CD4-positive, alpha-beta memory T cell (primary cell): ENCODE data around the gene POPDC3. TPM values are rescaled to one million over a fixed set of nuclear protein-coding genes. Genes with fewer than 3 reads are reported as not detected.

Experiments used
- CTCF ChIA-PET: fragments of 350-600 bp; sonication (Branson Sonifier 250); formaldehyde crosslinking; loops from one replicate; lab custom pipeline; 2021; ENCODE audit warnings: inconsistent platforms; ENCODE audit not compliant: partially characterized antibody; lab: Charles Lee
- POLR2A ChIA-PET: fragments of 350-600 bp; sonication (Branson Sonifier 250); formaldehyde crosslinking; loops from one replicate; lab custom pipeline; 2021; ENCODE audit not compliant: partially characterized antibody; lab: Charles Lee
- DNase-seq, 5 donors: peaks; one replicate each; pipeline versions ENCODE4 v3.0.0 to v3.0.0-alpha.2; 2020 to 2022; ENCODE audit warnings: mixed read lengths in 1 of 5
- H3K27ac ChIP-seq: one replicate; pipeline ENCODE4 v1.7.0; 2013; ENCODE audit warnings: low read depth, low read length
- H3K27me3 ChIP-seq: 2 replicates; pipeline ENCODE4 v1.7.0; 2013; ENCODE audit warnings: mild to moderate bottlenecking, low read length, moderate library complexity; ENCODE audit not compliant: insufficient read depth
- H3K36me3 ChIP-seq: 2 replicates; pipeline ENCODE4 v1.7.0; 2013; ENCODE audit warnings: mild to moderate bottlenecking, low read length, moderate library complexity; ENCODE audit not compliant: insufficient read depth
- H3K4me1 ChIP-seq: 2 replicates; pipeline ENCODE4 v1.7.0; 2013; ENCODE audit warnings: mild to moderate bottlenecking, low read length, moderate library complexity; ENCODE audit not compliant: insufficient read depth
- H3K4me3 ChIP-seq, 2 donors: one replicate each; pipeline ENCODE4 v1.7.0; 2013; ENCODE audit warnings: low read length in 2 of 2, mild to moderate bottlenecking in 1 of 2
- H3K9me3 ChIP-seq, 2 donors: one replicate each; pipeline ENCODE4 v1.7.0; 2013; ENCODE audit warnings: low read length in 2 of 2, control low read depth in 1 of 2; ENCODE audit not compliant: control insufficient read depth in 1 of 2
- H3K27ac Mint-ChIP-seq, 7 donors: one replicate each; pipeline ENCODE4 v1.8.0; 2020 to 2021; ENCODE audit warnings: mixed read lengths in 7 of 7, mild to moderate bottlenecking in 6 of 7, inconsistent platforms in 3 of 7, moderate library complexity in 3 of 7
- H3K27me3 Mint-ChIP-seq, 2 donors: one replicate each; pipeline ENCODE4 v1.8.0; 2020 to 2021; ENCODE audit warnings: mixed read lengths in 2 of 2
- H3K36me3 Mint-ChIP-seq, 2 donors: one replicate each; pipeline ENCODE4 v1.8.0; 2020 to 2021; ENCODE audit warnings: mixed read lengths in 2 of 2, inconsistent platforms in 1 of 2, mild to moderate bottlenecking in 1 of 2
- H3K4me1 Mint-ChIP-seq, 4 donors: one replicate each; pipeline ENCODE4 v1.8.0; 2020 to 2021; ENCODE audit warnings: mixed read lengths in 4 of 4, mild to moderate bottlenecking in 1 of 4
- H3K4me3 Mint-ChIP-seq, 8 donors: one replicate each; pipeline ENCODE4 v1.8.0; 2020 to 2021; ENCODE audit warnings: mixed read lengths in 8 of 8, mild to moderate bottlenecking in 7 of 8, moderate library complexity in 6 of 8, inconsistent platforms in 3 of 8
- H3K9me3 Mint-ChIP-seq, 8 donors: one replicate each; pipeline ENCODE4 v1.8.0; 2020 to 2021; ENCODE audit warnings: mixed read lengths in 8 of 8, mild to moderate bottlenecking in 5 of 8, inconsistent platforms in 3 of 8, moderate library complexity in 1 of 8
- intact Hi-C: fragments of 100-400 bp; cut with micrococcal nuclease; formaldehyde crosslinking; loops from one replicate; pipeline ENCODE4 v1.15.1; 2023
- polyA plus RNA-seq, 2 donors: library from polyadenylated mRNA; unstranded; fragments of 300-500 nt; fragmentation: Illumina TruSeq; gene quantifications; one replicate each; pipeline ENCODE4 v1.2.3, GENCODE V29; 2021
- total RNA-seq, 2 experiments: library from RNA; stranded (reverse); gene quantifications; one replicate each; pipeline ENCODE4 v1.2.3, GENCODE V29; 2021

The POPDC3 gene
- total and polyA plus RNA-seq, 4 experiments from 2014 or later, result not detected

- CTCF ChIA-PET, result no interaction called here
These were observed 57.1 kb downstream of the POPDC3 start for GRCh38 chr6:105122717-105123116.

DNA sequence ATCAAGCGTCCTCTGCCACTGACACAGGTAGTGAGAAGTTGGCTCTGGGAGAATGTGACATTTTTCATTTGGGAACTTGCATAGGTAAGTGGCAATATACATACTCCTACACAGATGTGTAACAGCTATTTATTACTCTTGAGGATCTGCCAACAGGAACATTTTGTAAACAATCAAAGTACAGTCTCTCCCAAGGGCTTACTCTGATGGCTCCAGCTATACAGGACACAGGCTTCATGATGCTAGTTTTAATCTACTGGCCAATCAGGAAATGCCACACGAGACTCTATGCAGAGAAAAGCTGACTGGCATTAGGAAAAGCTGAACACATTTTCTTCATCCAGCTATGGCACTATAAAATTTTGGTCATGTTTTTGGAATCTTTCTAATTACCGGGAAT lies 57.8 kb downstream of the POPDC3 start:
- H3K27me3 Mint-ChIP-seq, result peaks cover 4 to 9% of the 10 kb centered on the region in 2 donors
- Histone ChIP-seq H3K36me3 (no peaks in the 10 kb centered on the region), H3K9me3 (no peaks in the 10 kb centered on the region), H3K27me3 (no peaks in the 10 kb centered on the region), H3K27ac (no peak overlapping the region), H3K4me3 (no peak overlapping the region), H3K4me1 (no peaks in the 10 kb centered on the region)
- ChIA-PET POLR2A (no interaction called here), CTCF (no interaction called here)
- H3K4me3 Mint-ChIP-seq, result no peak overlapping the region
- H3K36me3 Mint-ChIP-seq, result no peaks in the 10 kb centered on the region
- DNase-seq, result no peak
- intact Hi-C loops, result no loop called here
- H3K9me3 Mint-ChIP-seq, result peaks cover 0 to 2% (median 0%) of the 10 kb centered on the region in 8 donors
- H3K27ac Mint-ChIP-seq, result no peak overlapping the region
- no peaks in the 10 kb centered on the region for H3K4me1 Mint-ChIP-seq

More at GRCh38 chr6:105122717-105123116, 57.1 kb downstream of the POPDC3 start:
- Histone ChIP-seq H3K27ac (no peak overlapping the region), H3K27me3 (no peaks in the 10 kb centered on the region), H3K4me1 (no peaks in the 10 kb centered on the region), H3K4me3 (no peak overlapping the region), H3K9me3 (no peaks in the 10 kb centered on the region), H3K36me3 (no peaks in the 10 kb centered on the region)
- Mint-ChIP-seq H3K4me3 (no peak overlapping the region), H3K27me3 (peaks cover 4 to 7% of the 10 kb centered on the region in 2 donors), H3K9me3 (peaks cover 0 to 2% (median 0%) of the 10 kb centered on the region in 8 donors), H3K36me3 (no peaks in the 10 kb centered on the region), H3K27ac (no peak overlapping the region), H3K4me1 (no peaks in the 10 kb centered on the region)
- intact Hi-C loops, result no loop called here
- no peak for DNase-seq
- POLR2A ChIA-PET, result no interaction called here

- Mint-ChIP-seq H3K27ac (no peak overlapping the region), H3K27me3 (peaks cover 4 to 13% of the 10 kb centered on the region in 2 donors), H3K4me3 (no peak overlapping the region), H3K9me3 (peaks cover 0 to 2% (median 0%) of the 10 kb centered on the region in 8 donors), H3K36me3 (no peaks in the 10 kb centered on the region), H3K4me1 (no peaks in the 10 kb centered on the region)
- no peak for DNase-seq
- Histone ChIP-seq H3K9me3 (no peaks in the 10 kb centered on the region), H3K36me3 (no peaks in the 10 kb centered on the region), H3K27ac (no peak overlapping the region), H3K27me3 (no peaks in the 10 kb centered on the region), H3K4me3 (no peak overlapping the region), H3K4me1 (no peaks in the 10 kb centered on the region)
- CTCF ChIA-PET, result no interaction called here
- intact Hi-C loops, result no loop called here
- POLR2A ChIA-PET, result no interaction called here
These were observed 59.2 kb downstream of the POPDC3 start for GRCh38 chr6:105120570-105120969.

DNA sequence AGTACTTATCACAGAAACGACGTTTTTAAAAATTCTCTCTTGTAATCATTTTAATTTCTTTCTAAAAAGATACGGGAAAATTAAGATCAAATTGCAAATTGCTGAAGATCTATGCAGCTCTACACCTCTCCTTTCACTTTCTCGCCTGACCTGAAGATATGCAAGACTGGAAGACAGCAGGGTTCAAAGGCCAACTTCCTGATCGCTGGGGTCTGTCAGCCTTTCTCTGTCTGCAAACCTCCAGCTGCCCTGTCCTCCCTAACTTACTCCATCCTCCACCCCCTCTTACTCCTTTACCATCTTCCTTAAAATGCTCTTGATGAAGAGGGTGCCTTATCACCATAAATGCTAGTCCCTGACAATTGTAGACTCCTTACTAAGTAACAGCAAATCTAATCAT lies 63.7 kb downstream of the POPDC3 start:
- Histone ChIP-seq H3K27me3 (no peaks in the 10 kb centered on the region), H3K36me3 (no peaks in the 10 kb centered on the region), H3K4me1 (no peaks in the 10 kb centered on the region), H3K9me3 (no peaks in the 10 kb centered on the region), H3K27ac (no peak overlapping the region), H3K4me3 (no peak overlapping the region)
- intact Hi-C loops, result no loop called here
- ChIA-PET POLR2A (no interaction called here), CTCF (interaction anchor here (1.1 kb wide), 1 partner anchor 27 kb away, joined by 9 read pairs; no protein-coding TSS in a partner anchor)
- no peak for DNase-seq
- Mint-ChIP-seq H3K4me3 (no peak overlapping the region), H3K36me3 (no peaks in the 10 kb centered on the region), H3K27me3 (peaks cover 8 to 11% of the 10 kb centered on the region in 2 donors), H3K27ac (no peak overlapping the region), H3K4me1 (no peaks in the 10 kb centered on the region), H3K9me3 (no peaks in the 10 kb centered on the region)

DNA sequence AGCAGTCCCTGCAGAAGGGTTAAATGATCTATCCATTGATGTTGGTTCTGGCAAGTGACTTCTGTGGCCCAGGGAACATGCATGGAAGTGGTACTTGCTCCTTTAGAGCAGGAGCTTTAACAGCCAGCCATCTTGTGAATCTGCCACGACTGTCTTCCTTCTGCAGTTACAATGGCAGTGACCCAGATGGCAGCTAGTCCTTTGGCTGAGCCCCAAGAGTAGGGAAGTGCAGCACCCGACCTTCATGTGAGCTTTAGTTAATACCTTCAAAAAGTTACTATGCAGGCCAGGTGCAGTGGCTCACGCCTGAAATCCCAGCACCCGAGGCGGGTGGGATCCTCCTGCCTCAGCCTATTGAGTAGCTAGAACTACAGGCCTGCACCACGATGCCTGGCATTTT lies 66.4 kb downstream of the POPDC3 start:
- no peaks in the 10 kb centered on the region for H3K27me3 ChIP-seq
- intact Hi-C loops, result no loop called here
- Mint-ChIP-seq H3K4me1 (no peaks in the 10 kb centered on the region), H3K36me3 (no peaks in the 10 kb centered on the region), H3K4me3 (no peak overlapping the region), H3K27me3 (peaks cover 6 to 12% of the 10 kb centered on the region in 2 donors), H3K9me3 (no peaks in the 10 kb centered on the region), H3K27ac (no peak overlapping the region)
- no peaks in the 10 kb centered on the region for H3K9me3 ChIP-seq
- CTCF ChIA-PET, result interaction anchor here (1.1 kb wide), 1 partner anchor 25 kb away, joined by 5 read pairs; no protein-coding TSS in a partner anchor
- DNase-seq, result no peak
- H3K4me3 ChIP-seq, result no peak overlapping the region
- POLR2A ChIA-PET, result no interaction called here
- no peak overlapping the region for H3K27ac ChIP-seq
- no peaks in the 10 kb centered on the region for H3K4me1 ChIP-seq
- no peaks in the 10 kb centered on the region for H3K36me3 ChIP-seq

DNA sequence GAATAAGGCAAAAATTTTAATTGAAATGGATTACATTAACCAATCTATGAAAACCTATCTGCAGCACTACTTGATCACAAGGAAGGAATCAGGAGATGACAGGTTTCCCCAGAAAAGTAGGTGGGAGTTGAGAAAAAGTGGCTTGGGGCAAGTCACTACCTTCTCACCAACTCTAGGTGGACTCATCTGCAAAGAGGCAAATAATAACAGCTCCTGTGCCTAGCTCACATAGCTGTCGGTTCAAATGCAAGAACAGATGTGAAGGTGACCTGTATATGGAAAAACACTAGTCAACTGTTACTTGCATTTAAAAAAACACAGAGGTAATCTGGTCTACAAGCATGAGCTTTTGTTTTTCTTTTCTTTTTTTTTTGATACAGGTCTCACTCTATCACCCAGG lies 67.2 kb downstream of the POPDC3 start:
- Histone ChIP-seq H3K4me1 (no peaks in the 10 kb centered on the region), H3K36me3 (no peaks in the 10 kb centered on the region), H3K9me3 (no peaks in the 10 kb centered on the region), H3K4me3 (no peak overlapping the region), H3K27ac (no peak overlapping the region), H3K27me3 (no peaks in the 10 kb centered on the region)
- Mint-ChIP-seq H3K4me1 (no peaks in the 10 kb centered on the region), H3K27me3 (peaks cover 6 to 12% of the 10 kb centered on the region in 2 donors), H3K36me3 (no peaks in the 10 kb centered on the region), H3K4me3 (no peak overlapping the region), H3K27ac (no peak overlapping the region), H3K9me3 (no peaks in the 10 kb centered on the region)
- ChIA-PET CTCF (no interaction called here), POLR2A (no interaction called here)
- intact Hi-C loops, result no loop called here
- DNase-seq, result no peak

- Mint-ChIP-seq H3K4me1 (no peaks in the 10 kb centered on the region), H3K27me3 (peaks cover 6 to 11% of the 10 kb centered on the region in 2 donors), H3K9me3 (no peaks in the 10 kb centered on the region), H3K4me3 (no peak overlapping the region), H3K27ac (no peak overlapping the region), H3K36me3 (no peaks in the 10 kb centered on the region)
- no peak for DNase-seq
- Histone ChIP-seq H3K4me3 (no peak overlapping the region), H3K27me3 (no peaks in the 10 kb centered on the region), H3K9me3 (no peaks in the 10 kb centered on the region), H3K36me3 (no peaks in the 10 kb centered on the region), H3K27ac (no peak overlapping the region), H3K4me1 (no peaks in the 10 kb centered on the region)
- POLR2A ChIA-PET, result no interaction called here
- intact Hi-C loops, result no loop called here
- CTCF ChIA-PET, result no interaction called here
These were observed 67.9 kb downstream of the POPDC3 start for GRCh38 chr6:105111871-105112270.

GRCh38 chr6:105111105-105111504 lies 68.7 kb downstream of the POPDC3 start:
- no peaks in the 10 kb centered on the region for H3K9me3 ChIP-seq
- no peak overlapping the region for H3K27ac ChIP-seq
- no peak overlapping the region for H3K27ac Mint-ChIP-seq
- no peaks in the 10 kb centered on the region for H3K4me1 Mint-ChIP-seq
- intact Hi-C loops, result no loop called here
- no peaks in the 10 kb centered on the region for H3K4me1 ChIP-seq
- H3K4me3 Mint-ChIP-seq, result no peak overlapping the region
- CTCF ChIA-PET, result no interaction called here
- H3K36me3 Mint-ChIP-seq, result no peaks in the 10 kb centered on the region
- H3K36me3 ChIP-seq, result no peaks in the 10 kb centered on the region
- no peak for DNase-seq
- no peak overlapping the region for H3K4me3 ChIP-seq
- H3K27me3 Mint-ChIP-seq, result peaks cover 6 to 8% of the 10 kb centered on the region in 2 donors
- no peaks in the 10 kb centered on the region for H3K9me3 Mint-ChIP-seq
- H3K27me3 ChIP-seq, result no peaks in the 10 kb centered on the region
- POLR2A ChIA-PET, result no interaction called here
